MM.1S (cell line): ENCODE results near the gene BCAR1.

Experiments
- DNase-seq: peaks from one replicate; pipeline ENCODE4 v3.0.0-alpha.2; 2015
- H2AFZ ChIP-seq: fragments of 300-600 bp; sonication (generic); 2 replicates; pipeline ENCODE4 v1.6.0; 2016; ENCODE audit warnings: antibody characterized with exemption, low read length
- H3F3A ChIP-seq: fragments of 300-600 bp; sonication (generic); 2 replicates; pipeline ENCODE4 v1.6.1; 2016; ENCODE audit warnings: mild to moderate bottlenecking, antibody characterized with exemption, low read length, moderate library complexity, mixed read lengths; ENCODE audit not compliant: insufficient read depth
- H3K27ac ChIP-seq: fragments of 300-600 bp; sonication (generic); 2 replicates; pipeline ENCODE4 v1.5.1; 2016; ENCODE audit warnings: mild to moderate bottlenecking, low read length
- H3K27me3 ChIP-seq: fragments of 300-600 bp; sonication (generic); replicated peaks from 2 replicates; pipeline ENCODE4 v1.6.0; 2016; ENCODE audit warnings: low read length; ENCODE audit not compliant: insufficient read depth
- H3K36me3 ChIP-seq: fragments of 300-600 bp; sonication (generic); replicated peaks from 2 replicates; pipeline ENCODE4 v1.6.1; 2016; ENCODE audit warnings: mild to moderate bottlenecking, low read length, mixed read lengths; ENCODE audit not compliant: insufficient read depth
- H3K4me1 ChIP-seq: fragments of 300-600 bp; sonication (generic); 2 replicates; pipeline ENCODE4 v1.6.1; 2016; ENCODE audit warnings: low read length, mixed read lengths
- H3K4me2 ChIP-seq: fragments of 300-600 bp; sonication (generic); 2 replicates; pipeline ENCODE4 v1.6.0; 2016; ENCODE audit warnings: low read depth, low read length
- H3K4me3 ChIP-seq: fragments of 300-600 bp; sonication (generic); 2 replicates; pipeline ENCODE4 v1.5.1; 2016; ENCODE audit warnings: low read length, mixed read lengths
- H3K79me2 ChIP-seq: fragments of 300-600 bp; sonication (generic); 2 replicates; pipeline ENCODE4 v1.6.1; 2016; ENCODE audit warnings: mixed run types, low read length, mixed read lengths
- H3K9ac ChIP-seq: fragments of 300-600 bp; sonication (generic); 2 replicates; pipeline ENCODE4 v1.6.1; 2016; ENCODE audit warnings: low read length, mixed read lengths
- H3K9me2 ChIP-seq: fragments of 300-600 bp; sonication (generic); replicated peaks from 2 replicates; pipeline ENCODE4 v1.6.1; 2016; ENCODE audit warnings: mild to moderate bottlenecking, low read length, mixed read lengths; ENCODE audit not compliant: insufficient read depth
- H3K9me3 ChIP-seq: fragments of 300-600 bp; sonication (generic); replicated peaks from 2 replicates; pipeline ENCODE4 v1.6.1; 2016; ENCODE audit warnings: mild to moderate bottlenecking, low read length, mixed read lengths; ENCODE audit not compliant: insufficient read depth
- H4K20me1 ChIP-seq: fragments of 300-600 bp; sonication (generic); 2 replicates; pipeline ENCODE4 v1.6.1; 2016; ENCODE audit warnings: mild to moderate bottlenecking, low read length, moderate library complexity, mixed read lengths; ENCODE audit not compliant: insufficient read depth
- EZH2 ChIP-seq: fragments of 300-600 bp; sonication (generic); optimal IDR thresholded peaks from 2 replicates; pipeline ENCODE3; 2017; ENCODE audit warnings: low read depth, mild to moderate bottlenecking, antibody characterized with exemption, low read length, mixed read lengths
- EZH2phosphoT487 ChIP-seq: fragments of 300-600 bp; sonication (generic); IDR thresholded peaks from 2 replicates; pipeline ENCODE4 v1.6.1; 2018; ENCODE audit warnings: antibody characterized with exemption, low read length
- TF ChIP-seq, protein P1 (sequence below): fragments of 300-600 bp; sonication (generic); IDR thresholded peaks from 2 replicates; pipeline ENCODE4 v1.5.1; 2016; ENCODE audit warnings: antibody characterized with exemption, low read length, mixed read lengths

BCAR1 gene

GRCh38 chr16:75204410-75204758 lies 47.0 kb downstream of the BCAR1 start:
- Histone ChIP-seq H3K27me3 (no peaks in the 10 kb centered on the region), H3K36me3 (no peaks in the 10 kb centered on the region), H3K9me3 (no peaks in the 10 kb centered on the region), H3F3A (no peaks in the 10 kb centered on the region), H4K20me1 (no peaks in the 10 kb centered on the region), H2AFZ (no peak overlapping the region), H3K9me2 (no peaks in the 10 kb centered on the region), H3K4me1 (no peaks in the 10 kb centered on the region), H3K4me2 (no peak overlapping the region), H3K27ac (no peak overlapping the region), H3K4me3 (no peak overlapping the region), H3K9ac (no peak overlapping the region), H3K79me2 (no peaks in the 10 kb centered on the region)
- TF ChIP-seq EZH2 = no peak
- TF ChIP-seq EZH2phosphoT487 = no peak
- TF ChIP-seq, protein P1, sequence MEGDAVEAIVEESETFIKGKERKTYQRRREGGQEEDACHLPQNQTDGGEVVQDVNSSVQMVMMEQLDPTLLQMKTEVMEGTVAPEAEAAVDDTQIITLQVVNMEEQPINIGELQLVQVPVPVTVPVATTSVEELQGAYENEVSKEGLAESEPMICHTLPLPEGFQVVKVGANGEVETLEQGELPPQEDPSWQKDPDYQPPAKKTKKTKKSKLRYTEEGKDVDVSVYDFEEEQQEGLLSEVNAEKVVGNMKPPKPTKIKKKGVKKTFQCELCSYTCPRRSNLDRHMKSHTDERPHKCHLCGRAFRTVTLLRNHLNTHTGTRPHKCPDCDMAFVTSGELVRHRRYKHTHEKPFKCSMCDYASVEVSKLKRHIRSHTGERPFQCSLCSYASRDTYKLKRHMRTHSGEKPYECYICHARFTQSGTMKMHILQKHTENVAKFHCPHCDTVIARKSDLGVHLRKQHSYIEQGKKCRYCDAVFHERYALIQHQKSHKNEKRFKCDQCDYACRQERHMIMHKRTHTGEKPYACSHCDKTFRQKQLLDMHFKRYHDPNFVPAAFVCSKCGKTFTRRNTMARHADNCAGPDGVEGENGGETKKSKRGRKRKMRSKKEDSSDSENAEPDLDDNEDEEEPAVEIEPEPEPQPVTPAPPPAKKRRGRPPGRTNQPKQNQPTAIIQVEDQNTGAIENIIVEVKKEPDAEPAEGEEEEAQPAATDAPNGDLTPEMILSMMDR = no peak
- DNase-seq = no peak

DNA sequence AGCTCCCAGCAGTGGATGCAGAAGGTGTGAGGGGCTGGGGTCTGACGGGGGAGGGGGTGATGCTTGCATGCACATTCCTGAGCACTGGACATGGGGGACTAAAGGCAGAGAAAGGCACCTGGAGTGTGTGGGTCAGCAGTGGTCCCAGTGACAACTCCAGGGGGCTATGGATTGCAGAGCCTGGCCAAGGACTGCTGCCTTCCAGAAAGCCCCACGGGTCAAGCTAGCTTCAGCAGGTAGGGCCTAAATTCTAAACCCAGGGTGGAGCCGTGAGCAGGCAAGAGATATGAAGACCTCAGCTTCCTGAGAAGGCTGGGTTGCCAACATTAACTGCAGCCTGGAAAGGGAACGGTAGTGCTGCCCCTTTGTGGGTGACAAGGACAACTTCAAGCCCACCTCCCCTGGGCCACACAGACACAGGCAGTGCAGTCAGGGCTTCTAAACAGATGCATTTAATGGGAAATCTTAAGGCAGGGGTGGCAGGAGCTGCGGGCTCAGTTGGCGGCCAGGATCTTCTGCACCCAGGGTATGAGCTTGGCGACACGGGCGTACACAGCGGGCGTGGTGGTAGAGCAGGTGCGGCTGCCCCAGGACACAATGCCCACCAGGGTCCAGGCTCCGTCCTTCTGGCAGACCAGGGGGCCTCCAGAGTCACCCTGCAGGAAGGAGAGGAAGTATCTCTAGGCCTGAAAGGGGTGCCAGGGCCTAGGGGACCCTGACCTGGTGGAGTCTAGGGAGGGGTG lies 47.6 kb downstream of the BCAR1 start:
- no peaks in the 10 kb centered on the region for H3F3A ChIP-seq
- no peaks in the 10 kb centered on the region for H3K9me3 ChIP-seq
- TF ChIP-seq EZH2 (no peak), EZH2phosphoT487 (no peak)
- TF ChIP-seq, protein P1 = no peak
- H3K9ac ChIP-seq = no peak overlapping the region
- H3K27me3 ChIP-seq = no peaks in the 10 kb centered on the region
- H3K4me2 ChIP-seq = no peak overlapping the region
- no peak overlapping the region for H2AFZ ChIP-seq
- H3K4me1 ChIP-seq = no peaks in the 10 kb centered on the region
- no peaks in the 10 kb centered on the region for H3K36me3 ChIP-seq
- no peaks in the 10 kb centered on the region for H4K20me1 ChIP-seq
- no peak for DNase-seq
- no peak overlapping the region for H3K4me3 ChIP-seq
- H3K79me2 ChIP-seq = no peaks in the 10 kb centered on the region
- H3K27ac ChIP-seq = no peak overlapping the region
- H3K9me2 ChIP-seq = no peaks in the 10 kb centered on the region

- Histone ChIP-seq H3K4me3 (no peak overlapping the region), H3K9ac (no peak overlapping the region), H4K20me1 (no peaks in the 10 kb centered on the region), H3K36me3 (no peaks in the 10 kb centered on the region), H3K27ac (no peak overlapping the region), H3K79me2 (no peaks in the 10 kb centered on the region), H3K27me3 (no peaks in the 10 kb centered on the region), H3K9me3 (no peaks in the 10 kb centered on the region), H2AFZ (no peak overlapping the region), H3K9me2 (no peaks in the 10 kb centered on the region), H3K4me2 (no peak overlapping the region), H3K4me1 (no peaks in the 10 kb centered on the region), H3F3A (no peaks in the 10 kb centered on the region)
- no peak for DNase-seq
- TF ChIP-seq EZH2phosphoT487 (no peak), EZH2 (no peak)
- TF ChIP-seq, protein P1 = no peak
Observed at GRCh38 chr16:75203096-75203495, 48.3 kb downstream of the BCAR1 start.
